LNCAP (cell line): ENCODE measurements around the gene ATP2A3.

Experiments used
- CTCF ChIP-seq: fragments of 450-650 bp; IDR thresholded peaks from 2 replicates; pipeline ENCODE4 v1.5.1; 2017; ENCODE audit warnings: mild to moderate bottlenecking

The ATP2A3 gene

GRCh38 chr17:3929764-3930163, 34.5 kb downstream of the ATP2A3 start:
- no peak for TF ChIP-seq CTCF

- no peak for TF ChIP-seq CTCF
These were observed 35.1 kb downstream of the ATP2A3 start for GRCh38 chr17:3929181-3929580.

GRCh38 chr17:3928406-3928805, 35.8 kb downstream of the ATP2A3 start:
- TF ChIP-seq CTCF, result no peak

- no peak for TF ChIP-seq CTCF
These were observed 36.5 kb downstream of the ATP2A3 start for GRCh38 chr17:3927628-3928340.

- no peak for TF ChIP-seq CTCF
These were observed 37.2 kb downstream of the ATP2A3 start for GRCh38 chr17:3926860-3927627.

- no peak for TF ChIP-seq CTCF
These were observed 38.4 kb downstream of the ATP2A3 start for GRCh38 chr17:3925684-3926485.

- no peak for TF ChIP-seq CTCF
These were observed 39.5 kb downstream of the ATP2A3 start for GRCh38 chr17:3924512-3925350.
